Measurements from ENCODE around the gene EBF3.

The EBF3 gene

DNA sequence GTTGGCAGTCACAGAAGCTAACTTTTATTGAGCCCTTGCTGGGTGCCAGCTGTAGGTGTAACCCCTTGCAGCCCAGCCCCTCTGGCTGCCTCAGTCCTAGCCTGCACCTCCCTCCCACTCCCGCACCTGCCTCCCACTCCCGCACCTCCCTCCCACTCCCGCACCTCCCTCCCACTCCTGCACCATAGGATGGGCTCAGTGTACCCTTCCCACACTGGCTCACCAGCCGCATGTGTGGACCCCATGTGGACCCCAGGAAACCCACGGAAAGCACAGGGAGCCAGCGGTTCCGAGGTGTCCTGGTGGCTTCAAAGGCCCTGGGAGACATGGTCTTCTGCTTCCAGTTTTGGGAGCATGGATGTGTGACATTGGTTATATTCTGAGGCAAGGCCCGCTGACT is 132.9 kb downstream of the EBF3 start:
- TF ChIP-seq TEAD4 (IDR thresholded peaks at IDR 0.05) (no peak), RAD21 (IDR thresholded peaks at IDR 0.05; ENCODE audit: low read depth) (no peak), ZBTB7A (IDR thresholded peaks at IDR 0.05; ENCODE audit: low read depth) (no peak), CEBPB (IDR thresholded peaks at IDR 0.05) (no peak), TAF1 (IDR thresholded peaks at IDR 0.05; ENCODE audit: low read depth) (no peak), EGR1 (IDR thresholded peaks at IDR 0.05) (no peak), YY1 (IDR thresholded peaks at IDR 0.05; ENCODE audit: low read depth) (no peak)

DNA sequence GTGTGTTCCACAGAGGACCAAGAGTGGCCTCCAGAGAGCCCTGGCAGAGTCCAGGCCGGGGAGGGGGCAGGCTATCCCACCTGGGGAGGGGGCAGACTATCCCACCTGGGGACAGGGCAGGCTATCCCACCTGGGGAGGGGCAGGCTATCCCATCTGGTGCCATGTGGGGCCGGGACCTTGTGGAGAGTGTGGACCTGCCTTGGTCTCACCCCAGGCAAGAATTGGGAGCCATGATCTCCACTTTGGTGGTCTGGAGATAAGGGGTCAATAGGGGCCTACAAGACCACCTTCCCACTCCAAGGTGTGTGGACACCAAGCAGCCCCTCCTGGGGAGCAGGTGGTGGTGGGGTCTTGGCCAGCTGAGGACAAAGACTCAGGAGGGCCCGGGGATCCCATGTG is 138.2 kb downstream of the EBF3 start:
- TF ChIP-seq, protein P1, sequence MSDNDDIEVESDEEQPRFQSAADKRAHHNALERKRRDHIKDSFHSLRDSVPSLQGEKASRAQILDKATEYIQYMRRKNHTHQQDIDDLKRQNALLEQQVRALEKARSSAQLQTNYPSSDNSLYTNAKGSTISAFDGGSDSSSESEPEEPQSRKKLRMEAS (IDR thresholded peaks at IDR 0.05) = no peak

DNA sequence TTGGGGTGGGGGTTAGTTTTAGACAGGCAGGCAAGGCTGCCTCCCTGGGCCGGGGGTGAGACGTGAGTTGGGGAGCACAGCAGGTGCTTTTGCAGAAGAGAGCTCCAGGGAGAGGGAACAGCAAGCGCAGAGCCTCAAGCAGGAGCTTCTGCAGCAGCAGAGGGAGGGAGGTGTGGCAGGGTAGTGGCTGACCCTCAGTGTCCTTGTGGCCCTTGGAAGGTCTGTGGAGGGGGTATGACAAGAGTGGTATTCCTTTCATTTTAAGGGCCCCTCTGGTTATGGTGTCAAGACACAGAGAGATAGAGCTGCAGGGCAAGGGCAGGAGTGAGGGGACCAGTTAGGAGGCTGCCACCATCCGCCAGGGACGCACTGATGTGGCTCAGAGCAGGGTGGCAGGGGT is 138.9 kb downstream of the EBF3 start:
- TF ChIP-seq NFIC (IDR thresholded peaks at IDR 0.05) (no peak), FOXM1 (IDR thresholded peaks at IDR 0.05; ENCODE audit: borderline replicate concordance, low read depth) (no peak), YY1 (IDR thresholded peaks at IDR 0.05; ENCODE audit: low read depth) (no peak), CEBPB (IDR thresholded peaks at IDR 0.05) (no peak), TEAD4 (IDR thresholded peaks at IDR 0.05) (no peak)
- TF ChIP-seq, protein P2, sequence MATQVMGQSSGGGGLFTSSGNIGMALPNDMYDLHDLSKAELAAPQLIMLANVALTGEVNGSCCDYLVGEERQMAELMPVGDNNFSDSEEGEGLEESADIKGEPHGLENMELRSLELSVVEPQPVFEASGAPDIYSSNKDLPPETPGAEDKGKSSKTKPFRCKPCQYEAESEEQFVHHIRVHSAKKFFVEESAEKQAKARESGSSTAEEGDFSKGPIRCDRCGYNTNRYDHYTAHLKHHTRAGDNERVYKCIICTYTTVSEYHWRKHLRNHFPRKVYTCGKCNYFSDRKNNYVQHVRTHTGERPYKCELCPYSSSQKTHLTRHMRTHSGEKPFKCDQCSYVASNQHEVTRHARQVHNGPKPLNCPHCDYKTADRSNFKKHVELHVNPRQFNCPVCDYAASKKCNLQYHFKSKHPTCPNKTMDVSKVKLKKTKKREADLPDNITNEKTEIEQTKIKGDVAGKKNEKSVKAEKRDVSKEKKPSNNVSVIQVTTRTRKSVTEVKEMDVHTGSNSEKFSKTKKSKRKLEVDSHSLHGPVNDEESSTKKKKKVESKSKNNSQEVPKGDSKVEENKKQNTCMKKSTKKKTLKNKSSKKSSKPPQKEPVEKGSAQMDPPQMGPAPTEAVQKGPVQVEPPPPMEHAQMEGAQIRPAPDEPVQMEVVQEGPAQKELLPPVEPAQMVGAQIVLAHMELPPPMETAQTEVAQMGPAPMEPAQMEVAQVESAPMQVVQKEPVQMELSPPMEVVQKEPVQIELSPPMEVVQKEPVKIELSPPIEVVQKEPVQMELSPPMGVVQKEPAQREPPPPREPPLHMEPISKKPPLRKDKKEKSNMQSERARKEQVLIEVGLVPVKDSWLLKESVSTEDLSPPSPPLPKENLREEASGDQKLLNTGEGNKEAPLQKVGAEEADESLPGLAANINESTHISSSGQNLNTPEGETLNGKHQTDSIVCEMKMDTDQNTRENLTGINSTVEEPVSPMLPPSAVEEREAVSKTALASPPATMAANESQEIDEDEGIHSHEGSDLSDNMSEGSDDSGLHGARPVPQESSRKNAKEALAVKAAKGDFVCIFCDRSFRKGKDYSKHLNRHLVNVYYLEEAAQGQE (IDR thresholded peaks at IDR 0.05; ENCODE audit: low read depth) = no peak

DNA sequence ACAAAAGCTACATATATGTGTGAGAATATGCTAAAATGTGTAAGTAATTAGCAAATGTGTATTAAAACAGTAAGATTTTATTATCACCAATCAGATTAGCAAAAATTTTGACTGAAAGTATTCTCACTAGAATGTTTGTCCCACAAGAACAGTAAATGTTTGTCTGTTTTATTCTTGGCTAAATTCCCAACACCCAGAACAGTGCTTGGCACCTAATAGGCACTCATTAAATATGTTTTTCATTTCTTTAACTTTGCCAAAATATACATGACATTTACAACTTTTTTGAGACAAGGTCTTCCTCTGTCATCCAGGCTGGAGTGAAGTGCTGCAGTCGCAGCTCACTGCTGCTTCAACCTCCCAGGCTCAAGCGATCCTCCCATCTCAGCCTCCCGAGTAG is 143.6 kb downstream of the EBF3 start:
- TF ChIP-seq, protein P1 (IDR thresholded peaks at IDR 0.05) = no peak
- TF ChIP-seq, protein P2 (IDR thresholded peaks at IDR 0.05; ENCODE audit: low read depth) = no peak
- TF ChIP-seq YY1 (IDR thresholded peaks at IDR 0.05; ENCODE audit: low read depth) = no peak
- TF ChIP-seq CEBPB (IDR thresholded peaks at IDR 0.05) = no peak
- TF ChIP-seq TAF1 (IDR thresholded peaks at IDR 0.05; ENCODE audit: low read depth) = no peak
- no peak for TF ChIP-seq FOXM1 (IDR thresholded peaks at IDR 0.05; ENCODE audit: borderline replicate concordance, low read depth)
- no peak for TF ChIP-seq CREB1 (IDR thresholded peaks at IDR 0.05; ENCODE audit: low read depth)
- TF ChIP-seq RAD21 (IDR thresholded peaks at IDR 0.05; ENCODE audit: low read depth) = no peak
- no peak for TF ChIP-seq ZBTB7A (IDR thresholded peaks at IDR 0.05; ENCODE audit: low read depth)
- no peak for TF ChIP-seq TEAD4 (IDR thresholded peaks at IDR 0.05)
- TF ChIP-seq EGR1 (IDR thresholded peaks at IDR 0.05) = no peak
- TF ChIP-seq, protein P3, sequence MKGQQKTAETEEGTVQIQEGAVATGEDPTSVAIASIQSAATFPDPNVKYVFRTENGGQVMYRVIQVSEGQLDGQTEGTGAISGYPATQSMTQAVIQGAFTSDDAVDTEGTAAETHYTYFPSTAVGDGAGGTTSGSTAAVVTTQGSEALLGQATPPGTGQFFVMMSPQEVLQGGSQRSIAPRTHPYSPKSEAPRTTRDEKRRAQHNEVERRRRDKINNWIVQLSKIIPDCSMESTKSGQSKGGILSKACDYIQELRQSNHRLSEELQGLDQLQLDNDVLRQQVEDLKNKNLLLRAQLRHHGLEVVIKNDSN (IDR thresholded peaks at IDR 0.05) = no peak
- TF ChIP-seq NFIC (IDR thresholded peaks at IDR 0.05) = no peak
- no peak for TF ChIP-seq TCF12 (IDR thresholded peaks at IDR 0.05; ENCODE audit: low read depth)

DNA sequence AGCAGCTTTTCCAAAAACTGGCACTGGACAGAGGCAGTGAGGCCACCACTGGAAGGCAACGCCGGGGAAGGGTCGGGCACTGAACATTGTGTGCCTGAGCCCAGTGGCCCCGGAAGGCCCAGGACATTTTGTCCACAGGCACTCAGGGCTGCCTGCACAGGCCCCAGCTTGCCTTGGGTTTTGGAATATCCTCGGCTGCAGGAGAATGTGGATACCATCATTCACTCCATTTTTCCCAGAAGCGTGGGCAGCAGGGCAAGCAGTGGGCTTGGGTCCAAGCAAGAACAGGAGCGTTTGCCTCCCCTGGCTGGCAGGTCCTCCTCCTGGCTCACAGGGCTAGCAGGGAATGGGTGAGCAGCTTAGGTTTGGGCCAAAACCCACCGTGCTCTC is 147.4 kb downstream of the EBF3 start:
- no peak for TF ChIP-seq CREB1 (IDR thresholded peaks at IDR 0.05; ENCODE audit: low read depth)

DNA sequence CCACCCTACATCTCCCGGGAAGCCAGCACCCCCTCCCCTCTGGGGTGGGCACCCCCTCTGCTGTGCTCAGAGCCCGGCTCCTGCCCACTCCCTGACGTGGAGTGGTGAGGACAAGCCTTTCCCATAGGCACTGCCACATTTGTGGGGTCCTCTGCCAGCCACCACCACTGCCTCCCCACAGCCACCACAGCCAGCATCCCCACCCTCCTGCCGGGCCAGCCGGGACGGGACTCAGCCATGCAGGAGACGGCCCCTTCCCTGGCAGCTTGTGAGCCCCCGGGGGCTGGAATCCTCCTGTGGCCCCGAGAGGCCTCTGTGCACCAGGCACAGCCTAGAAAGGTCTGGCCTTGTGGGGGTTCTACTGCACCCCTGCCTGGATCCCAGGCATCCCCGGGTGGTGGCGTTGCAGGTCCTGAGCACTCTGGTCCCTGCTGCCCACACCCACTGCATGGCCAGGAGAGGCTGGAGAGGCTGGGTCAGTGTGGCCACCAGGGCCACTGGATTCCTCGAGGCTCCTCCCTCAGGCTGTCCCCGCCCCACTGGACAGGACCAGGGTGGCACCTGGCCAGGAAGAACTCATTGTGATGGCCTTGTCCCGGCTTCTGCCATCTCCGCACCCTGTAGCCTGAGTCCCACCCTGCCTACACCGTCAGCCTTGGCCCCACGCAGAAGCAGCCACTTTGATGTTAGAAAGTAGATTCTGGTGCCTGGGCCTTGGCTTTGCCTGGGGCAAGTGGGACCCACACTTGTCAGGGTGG is 148.0 kb downstream of the EBF3 start:
- TF ChIP-seq EP300 (IDR thresholded peaks at IDR 0.05; ENCODE audit: borderline replicate concordance) (no peak), TEAD4 (IDR thresholded peaks at IDR 0.05) (no peak), YY1 (IDR thresholded peaks at IDR 0.05; ENCODE audit: low read depth) (no peak), TAF1 (IDR thresholded peaks at IDR 0.05; ENCODE audit: low read depth) (no peak), EGR1 (IDR thresholded peaks at IDR 0.05) (no peak), TCF12 (IDR thresholded peaks at IDR 0.05; ENCODE audit: low read depth) (no peak), FOXM1 (IDR thresholded peaks at IDR 0.05; ENCODE audit: borderline replicate concordance, low read depth) (no peak), RAD21 (IDR thresholded peaks at IDR 0.05; ENCODE audit: low read depth) (no peak), NFIC (IDR thresholded peaks at IDR 0.05) (no peak), CREB1 (IDR thresholded peaks at IDR 0.05; ENCODE audit: low read depth) (no peak), CEBPB (IDR thresholded peaks at IDR 0.05) (no peak), ZBTB7A (IDR thresholded peaks at IDR 0.05; ENCODE audit: low read depth) (no peak)
- TF ChIP-seq, protein P1 (IDR thresholded peaks at IDR 0.05) = no peak
- TF ChIP-seq, protein P2 (IDR thresholded peaks at IDR 0.05; ENCODE audit: low read depth) = no peak
- TF ChIP-seq, protein P3 (IDR thresholded peaks at IDR 0.05) = no peak

Data from Ishikawa (cell line).